GM18861 (cell line): Measurements from ENCODE around the gene BST2.
A peak's percentile ranks its signal among the peaks of the same experiment; 100 is the strongest.

ENCODE experiments used
- ATAC-seq: cut with Tn5 transposase; IDR thresholded peaks from one replicate; pipeline ENCODE4 v1.9.1; 2021; ENCODE audit not compliant: unreplicated experiment

The BST2 gene

GRCh38 chr19:17405250-17406045, at the start of gene BST2:
BST2 (minus strand) TSS chr19:17405630; CDS start chr19:17405575, 55 bp downstream.
- peak; percentile 66 for ATAC-seq

- no peak for ATAC-seq
These were observed 49.2 kb upstream of the BST2 start for GRCh38 chr19:17454576-17455071.

- no peak for ATAC-seq
These were observed 46.4 kb upstream of the BST2 start for GRCh38 chr19:17451820-17452219.

- ATAC-seq, result no peak
These were observed 45.0 kb upstream of the BST2 start for GRCh38 chr19:17450264-17451075.

GRCh38 chr19:17448131-17448967, 42.9 kb upstream of the BST2 start, which contains the start of gene TMEM221:
TMEM221 (minus strand) TSS chr19:17448668; CDS start chr19:17448462, 206 bp downstream.
- no peak for ATAC-seq

- ATAC-seq, result no peak
These were observed 42.3 kb upstream of the BST2 start for GRCh38 chr19:17447704-17448130.

- ATAC-seq, result no peak
These were observed 40.2 kb upstream of the BST2 start for GRCh38 chr19:17445526-17446165.

- no peak for ATAC-seq
These were observed 36.0 kb upstream of the BST2 start for GRCh38 chr19:17441241-17442021.

GRCh38 chr19:17436874-17437267, 31.4 kb upstream of the BST2 start:
- ATAC-seq, result no peak

GRCh38 chr19:17436094-17436873, 30.9 kb upstream of the BST2 start:
- ATAC-seq, result no peak

GRCh38 chr19:17435218-17435617, 29.8 kb upstream of the BST2 start:
- ATAC-seq, result no peak

GRCh38 chr19:17431417-17431816, 26.0 kb upstream of the BST2 start:
- ATAC-seq, result no peak

- no peak for ATAC-seq
These were observed 24.2 kb upstream of the BST2 start for GRCh38 chr19:17429641-17430113.

GRCh38 chr19:17424743-17425365, 19.4 kb upstream of the BST2 start:
- no peak for ATAC-seq

GRCh38 chr19:17423429-17424208, 18.2 kb upstream of the BST2 start:
- no peak for ATAC-seq

- no peak for ATAC-seq
These were observed 16.5 kb upstream of the BST2 start for GRCh38 chr19:17421942-17422341.

GRCh38 chr19:17420475-17420924, 15.1 kb upstream of the BST2 start:
- ATAC-seq, result no peak
